ENCODE results near the gene MTCP1.

MTCP1 gene

GRCh38 chrX:155070975-155071693, at the start of gene MTCP1, which contains the start of the genes BRCC3 and CMC4:
Gene MTCP1, minus strand, starts transcription at chrX:155071136. Its CDS starts 5,126 bp downstream, at chrX:155066010.
Gene BRCC3, plus strand, starts transcription at chrX:155071508. Its CDS starts 20 bp downstream, at chrX:155071528.
Gene CMC4, minus strand, starts transcription at chrX:155071136. Its CDS starts 7,113 bp downstream, at chrX:155064023.
- DNase-seq = peak; percentile 60

GRCh38 chrX:155115174-155115819, 44.4 kb upstream of the MTCP1 start:
- no peak for DNase-seq

- DNase-seq = no peak
Measured at GRCh38 chrX:155113097-155113496, 42.2 kb upstream of the MTCP1 start.

GRCh38 chrX:155112171-155112570, 41.2 kb upstream of the MTCP1 start:
- no peak for DNase-seq

- DNase-seq = no peak
Measured at GRCh38 chrX:155108427-155108826, 37.5 kb upstream of the MTCP1 start.

- no peak for DNase-seq
Measured at GRCh38 chrX:155105919-155106318, 35.0 kb upstream of the MTCP1 start.

- no peak for DNase-seq
Measured at GRCh38 chrX:155094468-155095061, 23.6 kb upstream of the MTCP1 start.

GRCh38 chrX:155086961-155087735, 16.2 kb upstream of the MTCP1 start:
- no peak for DNase-seq

GRCh38 chrX:155086202-155086840, 15.4 kb upstream of the MTCP1 start:
- peak; percentile 10 for DNase-seq

GRCh38 chrX:155071694-155072280, 851 bp upstream of the MTCP1 start:
- no peak for DNase-seq

- no peak for DNase-seq
Measured at GRCh38 chrX:155070663-155070974, 317 bp downstream of the MTCP1 start.

- no peak for DNase-seq
Measured at GRCh38 chrX:155070038-155070437, 898 bp downstream of the MTCP1 start.

- no peak for DNase-seq
Measured at GRCh38 chrX:155069414-155069813, 1.5 kb downstream of the MTCP1 start.

GRCh38 chrX:155068165-155068564, 2.8 kb downstream of the MTCP1 start:
- no peak for DNase-seq

GRCh38 chrX:155065035-155065734, 5.8 kb downstream of the MTCP1 start:
- no peak for DNase-seq

GRCh38 chrX:155061760-155062159, 9.2 kb downstream of the MTCP1 start:
- no peak for DNase-seq

- peak; percentile 27 for DNase-seq
Measured at GRCh38 chrX:155056877-155057792, 13.8 kb downstream of the MTCP1 start.

- no peak for DNase-seq
Measured at GRCh38 chrX:155056471-155056870, 14.5 kb downstream of the MTCP1 start.

- no peak for DNase-seq
Measured at GRCh38 chrX:155055494-155055893, 15.4 kb downstream of the MTCP1 start.

GRCh38 chrX:155054255-155054654, 16.7 kb downstream of the MTCP1 start:
- no peak for DNase-seq

- no peak for DNase-seq
Measured at GRCh38 chrX:155053656-155054055, 17.3 kb downstream of the MTCP1 start.
